ENCODE measurements around the gene XRCC2.
"Not testable (repeated sequence)": the region's sequence is repeated elsewhere in the genome, so short reads cannot be mapped to it uniquely, and the experiment has no call there.

The XRCC2 gene

DNA sequence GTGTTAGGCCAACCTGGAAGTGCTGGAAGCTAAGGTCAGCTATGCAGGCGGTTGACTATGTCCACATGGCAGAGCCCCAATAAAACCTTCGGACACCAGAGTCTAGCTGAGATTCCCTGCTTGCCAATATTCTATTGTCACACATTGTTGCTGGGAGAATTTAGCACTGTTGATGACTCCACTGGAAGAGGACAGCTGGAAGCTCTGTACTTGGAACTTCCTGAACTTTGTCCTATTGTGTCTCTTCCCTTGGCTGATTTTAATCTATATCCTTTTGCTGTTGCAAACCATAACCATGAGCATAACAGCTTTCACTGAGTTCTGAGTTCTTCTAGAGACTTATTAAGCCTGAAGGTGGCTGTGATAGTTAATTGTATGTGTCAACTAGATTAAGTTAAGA is 12.0 kb downstream of the XRCC2 start:
- TF ChIP-seq, protein P1, sequence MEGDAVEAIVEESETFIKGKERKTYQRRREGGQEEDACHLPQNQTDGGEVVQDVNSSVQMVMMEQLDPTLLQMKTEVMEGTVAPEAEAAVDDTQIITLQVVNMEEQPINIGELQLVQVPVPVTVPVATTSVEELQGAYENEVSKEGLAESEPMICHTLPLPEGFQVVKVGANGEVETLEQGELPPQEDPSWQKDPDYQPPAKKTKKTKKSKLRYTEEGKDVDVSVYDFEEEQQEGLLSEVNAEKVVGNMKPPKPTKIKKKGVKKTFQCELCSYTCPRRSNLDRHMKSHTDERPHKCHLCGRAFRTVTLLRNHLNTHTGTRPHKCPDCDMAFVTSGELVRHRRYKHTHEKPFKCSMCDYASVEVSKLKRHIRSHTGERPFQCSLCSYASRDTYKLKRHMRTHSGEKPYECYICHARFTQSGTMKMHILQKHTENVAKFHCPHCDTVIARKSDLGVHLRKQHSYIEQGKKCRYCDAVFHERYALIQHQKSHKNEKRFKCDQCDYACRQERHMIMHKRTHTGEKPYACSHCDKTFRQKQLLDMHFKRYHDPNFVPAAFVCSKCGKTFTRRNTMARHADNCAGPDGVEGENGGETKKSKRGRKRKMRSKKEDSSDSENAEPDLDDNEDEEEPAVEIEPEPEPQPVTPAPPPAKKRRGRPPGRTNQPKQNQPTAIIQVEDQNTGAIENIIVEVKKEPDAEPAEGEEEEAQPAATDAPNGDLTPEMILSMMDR (conservative IDR thresholded peaks at IDR 0.05; ENCODE audit: low read depth), result no peak
- POLR2A ChIA-PET (ENCODE audit: low non-redundant PET), result no interaction called here
- CTCF ChIA-PET, result no interaction called here
- DNase-seq (ENCODE audit: low spot score), result no peak
- no peak overlapping the region for H3K27ac ChIP-seq

DNA sequence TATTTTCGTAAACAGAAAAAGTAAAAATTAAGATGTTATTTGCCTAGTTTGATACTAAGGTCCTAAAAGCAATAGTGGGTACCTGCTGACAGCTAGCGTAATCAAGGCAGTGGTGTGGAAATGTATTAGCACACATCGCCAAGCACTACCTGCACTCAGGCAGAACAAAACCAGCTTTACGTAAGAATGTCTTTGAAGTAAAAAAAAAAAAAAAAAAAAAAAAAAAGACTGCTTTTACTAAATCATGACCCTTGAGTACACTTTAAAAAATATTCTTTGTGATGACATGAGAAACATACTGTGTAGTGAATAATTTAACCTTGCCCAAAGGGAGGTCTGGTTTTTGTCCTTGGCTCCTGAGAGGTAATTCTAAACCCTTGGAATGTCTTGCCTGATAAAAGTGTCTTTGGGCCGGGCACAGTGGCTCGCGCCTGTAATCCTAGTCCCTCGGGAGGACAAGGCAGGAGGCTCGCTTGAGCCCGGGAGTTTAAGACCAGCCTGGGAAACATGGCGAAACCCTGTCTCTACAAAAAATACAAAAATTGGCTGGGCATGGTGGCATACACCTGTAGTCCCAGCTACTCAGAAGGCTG is 12.7 kb downstream of the XRCC2 start:
- H3K27ac ChIP-seq, result no peak overlapping the region
- ChIA-PET POLR2A (ENCODE audit: low non-redundant PET) (no interaction called here), CTCF (interaction anchor here (0.6 kb wide), 1 partner anchor 223 kb away, joined by 3 read pairs; no protein-coding TSS in a partner anchor)
- no peak for DNase-seq (ENCODE audit: low spot score)
- TF ChIP-seq, protein P1 (conservative IDR thresholded peaks at IDR 0.05; ENCODE audit: low read depth), result no peak

DNA sequence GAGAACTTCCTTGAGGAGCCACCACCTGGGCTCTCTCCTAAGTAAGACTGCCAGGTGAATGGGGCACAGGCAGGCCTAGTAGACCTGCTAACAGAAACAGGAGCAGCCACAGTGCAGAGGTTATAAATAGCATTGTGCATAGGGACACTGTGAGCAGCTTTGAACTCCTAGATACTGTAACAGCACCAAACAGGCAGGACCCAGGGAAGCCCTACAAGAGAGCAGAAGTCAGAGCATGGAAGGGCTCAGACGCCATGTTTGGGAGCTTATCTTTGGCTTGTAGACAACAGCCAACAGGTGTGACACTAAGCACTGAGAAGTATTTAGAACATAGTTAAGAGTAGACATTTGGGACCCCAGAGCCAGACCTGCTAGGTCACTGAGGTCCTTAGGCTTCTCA is 14.5 kb downstream of the XRCC2 start:
- ChIA-PET POLR2A (ENCODE audit: low non-redundant PET) (no interaction called here), CTCF (no interaction called here)
- no peak for DNase-seq (ENCODE audit: low spot score)
- no peak overlapping the region for H3K27ac ChIP-seq
- TF ChIP-seq, protein P1 (conservative IDR thresholded peaks at IDR 0.05; ENCODE audit: low read depth), result no peak

DNA sequence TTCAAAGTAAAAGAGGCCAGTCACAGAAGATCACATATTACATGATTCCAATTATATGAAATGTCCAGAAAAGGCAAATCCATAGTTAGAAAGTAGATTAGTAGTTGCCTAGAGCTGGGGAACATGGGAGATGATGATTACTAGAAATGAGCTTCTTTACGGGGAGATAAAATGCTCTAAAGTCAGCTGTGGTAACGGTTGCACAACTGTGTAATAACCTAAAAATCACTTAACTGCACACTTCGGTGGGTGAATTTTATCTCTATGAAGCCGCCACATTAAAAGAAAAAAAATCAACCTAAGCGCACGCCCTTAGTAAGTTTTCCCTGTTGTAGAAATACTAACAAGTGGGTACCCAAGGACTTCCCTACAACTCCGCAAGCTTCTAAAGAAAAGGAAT is 15.9 kb downstream of the XRCC2 start:
- TF ChIP-seq, protein P1 (conservative IDR thresholded peaks at IDR 0.05; ENCODE audit: low read depth), result no peak
- no peak for DNase-seq (ENCODE audit: low spot score)
- ChIA-PET POLR2A (ENCODE audit: low non-redundant PET) (no interaction called here), CTCF (no interaction called here)
- H3K27ac ChIP-seq, result no peak overlapping the region

DNA sequence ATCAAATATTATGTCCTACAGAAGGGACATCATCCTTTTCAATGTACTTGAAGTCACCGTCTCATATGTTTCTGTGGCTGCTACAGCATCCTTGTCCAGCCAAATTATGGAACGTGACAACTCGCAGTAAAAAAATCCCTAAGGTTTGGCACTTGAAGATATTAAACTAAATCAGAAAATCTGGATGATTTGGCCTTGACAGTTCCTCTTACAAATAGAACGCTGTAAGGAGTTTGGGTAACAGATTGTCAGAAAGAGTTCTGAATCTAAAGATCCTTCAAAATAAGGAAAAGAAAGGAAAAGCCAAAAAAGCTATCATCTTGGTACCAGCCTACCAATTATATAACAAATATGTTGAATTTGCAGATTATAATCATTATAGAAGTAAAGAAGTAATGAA is 21.0 kb downstream of the XRCC2 start:
- ChIA-PET POLR2A (ENCODE audit: low non-redundant PET) (no interaction called here), CTCF (no interaction called here)
- no peak for DNase-seq (ENCODE audit: low spot score)
- no peak overlapping the region for H3K27ac ChIP-seq
- TF ChIP-seq, protein P1 (conservative IDR thresholded peaks at IDR 0.05; ENCODE audit: low read depth), result no peak

DNA sequence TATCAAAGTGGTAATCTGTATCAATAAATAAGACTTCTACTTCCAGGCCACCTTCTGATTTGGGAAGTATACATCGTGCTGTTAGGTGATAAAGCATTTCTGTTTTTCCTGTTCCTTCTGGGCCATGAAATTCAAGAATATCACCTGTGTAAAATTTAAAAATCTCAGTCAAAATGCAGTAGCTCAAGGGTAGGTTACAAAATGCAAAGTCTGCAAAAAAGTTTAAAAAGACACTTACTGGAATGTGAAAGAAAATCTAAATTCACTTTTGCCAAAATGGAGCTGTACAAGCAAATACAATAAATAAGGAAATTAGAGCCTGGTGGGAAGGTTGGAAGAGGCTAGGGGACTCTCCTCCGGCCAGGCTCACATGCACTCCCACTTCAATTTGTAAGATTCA is 26.7 kb downstream of the XRCC2 start:
- no peak overlapping the region for H3K27ac ChIP-seq
- CTCF ChIA-PET, result no interaction called here
- DNase-seq (ENCODE audit: low spot score), result no peak
- TF ChIP-seq, protein P1 (conservative IDR thresholded peaks at IDR 0.05; ENCODE audit: low read depth), result no peak
- POLR2A ChIA-PET (ENCODE audit: low non-redundant PET), result no interaction called here

DNA sequence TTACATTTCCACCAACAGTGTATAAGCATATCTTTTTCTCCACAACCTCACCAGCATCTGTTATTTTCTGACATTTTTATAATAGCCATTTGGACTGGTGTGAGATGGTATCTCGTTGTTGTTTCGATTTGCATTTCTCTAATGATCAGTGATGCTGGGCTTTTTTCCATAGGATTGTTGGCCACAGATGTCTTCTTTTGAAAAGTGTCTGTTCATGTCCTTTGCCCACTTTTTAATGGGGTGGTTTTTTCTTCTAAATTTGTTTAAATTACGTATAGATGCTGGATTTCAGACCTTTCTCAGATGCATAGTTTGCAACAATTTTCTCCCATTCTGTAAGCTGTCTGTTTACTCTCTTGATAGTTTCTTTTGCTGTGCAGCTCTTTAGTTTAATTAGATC is 28.9 kb downstream of the XRCC2 start:
- no peak for DNase-seq (ENCODE audit: low spot score)
- TF ChIP-seq, protein P1 (conservative IDR thresholded peaks at IDR 0.05; ENCODE audit: low read depth), result no peak
- ChIA-PET CTCF (no interaction called here), POLR2A (ENCODE audit: low non-redundant PET) (no interaction called here)
- H3K27ac ChIP-seq, result no peak overlapping the region

DNA sequence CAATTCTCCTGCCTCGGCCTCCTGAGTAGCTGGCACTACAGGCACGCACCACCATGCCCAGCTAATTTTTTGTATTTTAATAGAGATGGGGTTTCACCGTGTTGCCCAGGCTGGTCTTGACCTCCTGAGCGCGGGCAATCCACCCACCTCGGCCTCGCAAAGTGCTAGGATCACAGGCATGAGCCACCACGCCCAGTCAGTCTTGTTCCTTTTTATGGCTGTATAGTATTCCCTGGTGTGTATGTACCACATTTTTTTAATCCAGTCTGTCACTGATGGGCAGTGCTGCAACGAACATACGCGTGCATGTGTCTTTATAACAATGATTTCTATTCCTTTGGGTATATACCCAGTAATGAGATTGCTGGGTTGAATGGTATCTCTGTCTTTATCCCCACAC is 29.4 kb downstream of the XRCC2 start:
- DNase-seq (ENCODE audit: low spot score); POLR2A ChIA-PET (ENCODE audit: low non-redundant PET); CTCF ChIA-PET; H3K27ac ChIP-seq: not testable (repeated sequence)
